K562 (cell line): ENCODE data around the gene CPZ. TPM values are rescaled to one million over a fixed set of nuclear protein-coding genes. Genes with fewer than 3 reads are reported as not detected.

Experiments
- ATAC-seq: fragments of 200-7000 bp; cut with Tn5 transposase; 3 replicates; pipeline ENCODE4 v1.9.1; 2020; ENCODE audit warnings: moderate library complexity
- BruUV-seq: library from RNA; stranded (reverse); fragments of 400-500 nt; replicated peaks from 2 replicates; lab custom pipeline; 2021; lab: Mats Ljungman, UMichigan
- CTCF ChIA-PET: fragments of 300-600 bp; formaldehyde crosslinking; extraction: SDS; loops from one replicate; lab custom pipeline; 2021; ENCODE audit warnings: low intra/inter-chr PET ratio; lab: Yijun Ruan, JAX
- POLR2A ChIA-PET: fragments of 300-600, 350-650 bp; sonication (Branson Sonifier 250); formaldehyde crosslinking; extraction: SDS; loops from one replicate; lab custom pipeline; 2021; ENCODE audit warnings: antibody characterized with exemption, inconsistent platforms; lab: Yijun Ruan, JAX
- DNase-seq, 4 experiments: peaks; one replicate each; pipeline versions ENCODE4 v3.0.0 to v3.0.0-alpha.2; 2011 to 2018; ENCODE audit warnings: low spot score in 3 of 4, mixed read lengths in 3 of 4; ENCODE audit errors: extremely low read depth in 1 of 4
- FAIRE-seq: peaks from 2 replicates; lab custom pipeline; 2011; peaks lifted over from hg19 to GRCh38; lab: Jason Lieb, UNC
- H2AFZ ChIP-seq: 2 replicates; pipeline ENCODE4 v1.6.0; 2011; ENCODE audit warnings: low read depth, low read length, control low read depth, inconsistent platforms
- H3K27ac ChIP-seq: fragments of 200-600 bp; 3 replicates; pipeline ENCODE4 v1.8.0; 2011; ENCODE audit warnings: low read depth, mild to moderate bottlenecking, control low read depth, inconsistent platforms, low read length, moderate library complexity, mixed read lengths; ENCODE audit errors: extremely low read depth
- H3K27me3 ChIP-seq, 2 experiments: fragments of 300-600 bp in 1 of 2; 2 replicates in 1 of 2; 3 replicates in 1 of 2; pipeline versions ENCODE4 v1.6.0 to v1.8.0; 2011; ENCODE audit warnings: inconsistent platforms in 2 of 2, low read length in 2 of 2, mild to moderate bottlenecking in 1 of 2, mixed read lengths in 1 of 2, moderate library complexity in 1 of 2; ENCODE audit not compliant: control insufficient read depth in 2 of 2, insufficient read depth in 2 of 2
- H3K36me3 ChIP-seq: fragments of 300-600 bp; 3 replicates; pipeline ENCODE4 v1.8.0; 2011; ENCODE audit warnings: mild to moderate bottlenecking, low read length, inconsistent platforms; ENCODE audit not compliant: control insufficient read depth, insufficient read depth
- H3K4me1 ChIP-seq, 2 experiments: fragments of 200-600 bp in 1 of 2; replicated peaks in 1 of 2; 2 replicates in 1 of 2; 3 replicates in 1 of 2; pipeline versions ENCODE4 v1.5.1 to v1.8.0; 2011; ENCODE audit warnings: inconsistent platforms in 2 of 2, low read length in 2 of 2, mild to moderate bottlenecking in 1 of 2, mixed read lengths in 1 of 2, moderate library complexity in 1 of 2; ENCODE audit not compliant: control insufficient read depth in 2 of 2, insufficient read depth in 2 of 2
- H3K4me2 ChIP-seq: 2 replicates; pipeline ENCODE4 v1.6.1; 2011; ENCODE audit warnings: low read length, control low read depth, inconsistent platforms, mixed read lengths; ENCODE audit not compliant: insufficient read depth
- H3K4me3 ChIP-seq: fragments of 200-600 bp; sonication (generic), shearing (Covaris generic); 2 replicates; pipeline ENCODE4 v1.5.1; 2016; ENCODE audit warnings: control low read depth, inconsistent platforms
- H3K79me2 ChIP-seq: fragments of 200-600 bp; 3 replicates; pipeline ENCODE4 v1.8.0; 2011; ENCODE audit warnings: low read length, inconsistent platforms; ENCODE audit not compliant: control insufficient read depth, insufficient read depth
- H3K9ac ChIP-seq, 2 experiments: 2 replicates each; pipeline versions ENCODE4 v1.6.0 to v1.6.1; 2011; ENCODE audit warnings: low read depth in 2 of 2, low read length in 2 of 2, control low read depth in 1 of 2, inconsistent platforms in 1 of 2, mild to moderate bottlenecking in 1 of 2, mixed read lengths in 1 of 2; ENCODE audit not compliant: insufficient read depth in 1 of 2
- H3K9me1 ChIP-seq: one replicate; pipeline ENCODE4 v1.6.0; 2011; ENCODE audit warnings: inconsistent platforms, mild to moderate bottlenecking, low read length, moderate library complexity; ENCODE audit not compliant: control insufficient read depth, insufficient read depth
- H3K9me3 ChIP-seq: replicated peaks from 2 replicates; pipeline ENCODE4 v1.5.1; 2011; ENCODE audit warnings: low read depth, low read length, inconsistent platforms; ENCODE audit not compliant: control insufficient read depth, insufficient read depth
- H4K20me1 ChIP-seq: replicated peaks from 2 replicates; pipeline ENCODE4 v1.6.1; 2011; ENCODE audit warnings: low read length, inconsistent platforms, mixed read lengths; ENCODE audit not compliant: control insufficient read depth, insufficient read depth
- ATF7 ChIP-seq: fragments of 450-650 bp; IDR thresholded peaks from 2 replicates; pipeline ENCODE4 v1.7.1; 2014; ENCODE audit warnings: mild to moderate bottlenecking, moderate library complexity
- CBX8 ChIP-seq: fragments of 200-600 bp; sonication (generic); IDR thresholded peaks from 2 replicates; pipeline ENCODE4 v1.6.1; 2012; ENCODE audit warnings: borderline replicate concordance, mixed run types, low read depth, mild to moderate bottlenecking, moderate library complexity, mixed read lengths, low read length, control low read depth, inconsistent platforms; ENCODE audit not compliant: poor library complexity, severe bottlenecking; ENCODE audit errors: extremely low read depth
- GATA2 ChIP-seq: sonication (generic); formaldehyde crosslinking; IDR thresholded peaks from 2 replicates; pipeline ENCODE4 v1.4.0; 2020; ENCODE audit warnings: mild to moderate bottlenecking, missing genetic modification reagents
- NCOA6 ChIP-seq: fragments of 450-650 bp; IDR thresholded peaks from 2 replicates; pipeline ENCODE4 v1.6.1; 2017; ENCODE audit warnings: mild to moderate bottlenecking
- NUFIP1 ChIP-seq: fragments of 450-650 bp; IDR thresholded peaks from 2 replicates; pipeline ENCODE4 v1.6.1; 2018; ENCODE audit not compliant: partially characterized antibody
- PRMT5 ChIP-seq: sonication (generic); formaldehyde crosslinking; IDR thresholded peaks from 2 replicates; pipeline ENCODE4 v1.5.0; 2020; ENCODE audit warnings: missing genetic modification reagents
- SRF ChIP-seq, 2 experiments: fragments of 250-450, 450-650 bp in 1 of 2; sonication (Bioruptor Pico) in 1 of 2; sonication (generic) in 1 of 2; formaldehyde crosslinking; IDR thresholded peaks; 2 replicates each; pipeline versions ENCODE4 v1.5.0 to v1.5.1; 2020 to 2022; ENCODE audit warnings: mild to moderate bottlenecking in 1 of 2, missing genetic modification reagents in 1 of 2
- TAF1 ChIP-seq: IDR thresholded peaks from 2 replicates; pipeline ENCODE4 v1.6.1; 2011; ENCODE audit warnings: mild to moderate bottlenecking, low read length, moderate library complexity; ENCODE audit not compliant: insufficient read depth, control insufficient read depth, severe bottlenecking; ENCODE audit errors: extremely low read depth
- TBL1XR1 ChIP-seq, 2 experiments: IDR thresholded peaks; 2 replicates each; pipeline ENCODE4 v1.6.1; 2012; ENCODE audit warnings: improper control_type of control experiment in 2 of 2, low read length in 2 of 2, mild to moderate bottlenecking in 1 of 2
- ZNF165 ChIP-seq: fragments of 250-450 bp; sonication (Bioruptor Pico); IDR thresholded peaks from 2 replicates; pipeline ENCODE4 v1.4.0; 2020; ENCODE audit warnings: borderline replicate concordance
- ZNF263 ChIP-seq: sonication (generic); formaldehyde crosslinking; IDR thresholded peaks from 2 replicates; pipeline ENCODE4 v1.8.0; 2022; ENCODE audit warnings: mild to moderate bottlenecking, missing genetic modification reagents, borderline replicate concordance
- WGBS: fragments of 100-300 bp; shearing (Covaris generic); methylation state at CpG from one replicate; pipeline ENCODE4 v1.1.6; 2016; ENCODE audit warnings: low coverage, mixed read lengths; ENCODE audit not compliant: insufficient coverage; ENCODE audit errors: missing lambda C conversion rate; 5-methylcytosine and 5-hydroxymethylcytosine counted together
- in situ Hi-C: fragments of 300-500 bp; cut with MboI; formaldehyde crosslinking; loops from 4 replicates; pipeline ENCODE4 v1.15.0; 2018; ENCODE audit warnings: inconsistent platforms, mixed read lengths
- intact Hi-C: fragments of 100-400 bp; cut with micrococcal nuclease; formaldehyde crosslinking; loops from 2 replicates; pipeline ENCODE4 v1.14.2; 2022
- polyA plus RNA-seq, 8 experiments: library from polyadenylated mRNA; depleted of rRNA in 4 of 8; stranded (reverse) in 5 of 8; unstranded in 3 of 8; fragments of >200 nt; fragmentation: Nextera tagmentation in 2 of 8; fragmentation: Illumina TruSeq in 1 of 8; extraction: Ambion mirVana in 2 of 8; extraction: Trizol in 1 of 8; gene quantifications; 2 replicates each; pipeline versions ENCODE4 v1.2.1 to v1.2.3, GENCODE V29; 2011 to 2014; ENCODE audit warnings: inconsistent platforms in 1 of 8, missing spikeins in 1 of 8
- total RNA-seq, 7 experiments: library from RNA; depleted of rRNA in 6 of 7; stranded (reverse); fragments of >200 nt in 6 of 7; fragmentation: Illumina TruSeq in 2 of 7; extraction: Trizol in 2 of 7; gene quantifications; 2 replicates each; pipeline versions ENCODE4 v1.2.1 to v1.2.3, GENCODE V29; 2011 to 2021; ENCODE audit warnings: low replicate concordance in 1 of 7

The CPZ gene
- total and polyA plus RNA-seq, 9 of the 15 experiments (the other 6 are each of a cell fraction or from before 2014, with no cell fraction given), result 0.06 to 2.2 (median 1.2) TPM; not detected in 1

DNA sequence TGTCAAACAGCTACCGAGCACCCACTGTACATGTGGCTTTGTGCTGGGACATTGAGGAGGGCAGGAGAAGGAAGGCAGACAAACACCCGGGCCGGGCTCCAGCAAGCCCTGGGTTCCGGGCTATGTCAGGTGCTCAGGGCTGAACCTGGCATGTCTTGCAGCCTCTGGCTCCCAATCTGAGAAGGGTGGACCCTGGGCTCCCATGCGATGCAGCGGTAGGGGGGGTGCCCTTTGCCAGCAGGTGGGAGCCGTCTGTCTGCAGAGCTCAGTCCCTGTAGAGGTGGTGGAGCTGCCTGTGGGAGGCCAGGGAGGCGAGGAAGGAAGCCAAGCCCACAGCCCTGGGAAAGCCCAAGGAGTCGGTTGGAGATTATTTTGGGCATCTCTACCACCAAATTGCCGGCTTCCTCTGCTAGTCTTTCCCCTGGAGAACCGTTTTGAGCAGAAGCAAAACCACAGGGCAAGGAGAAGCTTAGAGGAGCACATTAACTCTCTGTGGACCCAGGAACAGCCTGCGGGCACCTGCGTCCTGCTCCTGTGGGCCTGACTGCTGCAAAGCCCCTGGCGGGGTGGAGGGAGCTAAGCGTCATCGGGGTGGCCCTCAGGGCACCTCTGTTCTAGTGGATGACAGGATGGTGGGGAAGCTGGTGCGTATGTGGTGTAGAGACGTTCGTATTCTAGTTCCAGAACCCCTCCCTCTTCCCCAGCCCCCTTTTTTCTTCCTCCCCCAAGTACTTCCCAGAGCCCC is 10.3 kb downstream of the CPZ start (continued):
- no peak for TF ChIP-seq SRF (CRISPR knock-in tag; IDR thresholded peaks at IDR 0.05)
- TF ChIP-seq NCOA6, result no peak
- no peak for TF ChIP-seq GATA2
- no peak for TF ChIP-seq CBX8
- TF ChIP-seq ZNF165 (CRISPR knock-in tag), result no peak
- TF ChIP-seq ATF7, result no peak
- TF ChIP-seq TAF1, result no peak
- no peak for TF ChIP-seq PRMT5 (CRISPR knock-in tag)
- no peak for TF ChIP-seq NUFIP1
- no peak for TF ChIP-seq TBL1XR1 (IDR thresholded peaks at IDR 0.05; ENCODE audit: low read length in 2 of 2)

DNA sequence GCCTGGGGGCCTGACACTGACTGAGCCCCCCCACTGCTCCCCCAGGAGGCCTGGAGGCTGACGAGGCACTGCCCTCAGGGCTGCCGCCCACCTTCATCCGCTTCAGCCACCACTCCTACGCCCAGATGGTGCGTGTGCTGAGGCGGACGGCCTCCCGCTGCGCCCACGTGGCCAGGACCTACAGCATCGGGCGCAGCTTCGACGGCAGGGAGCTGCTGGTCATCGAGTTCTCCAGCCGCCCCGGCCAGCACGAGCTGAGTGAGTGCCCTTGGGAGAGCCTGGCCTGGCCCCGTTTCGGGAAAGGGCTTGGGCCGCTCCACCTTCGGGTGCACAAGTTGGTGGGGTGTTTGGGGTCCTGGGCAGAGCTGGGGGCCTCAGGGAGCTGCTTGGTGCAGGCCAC is 11.4 kb downstream of the CPZ start:
- DNase-seq (no peak), ATAC-seq (no peak), FAIRE-seq (no peak)
- Histone ChIP-seq H3K4me3 (no peak overlapping the region), H3K79me2 (no peaks in the 10 kb centered on the region), H4K20me1 (no peaks in the 10 kb centered on the region), H3K36me3 (no peaks in the 10 kb centered on the region), H2AFZ (no peak overlapping the region), H3K9me3 (no peaks in the 10 kb centered on the region), H3K9ac (no peak overlapping the region; a peak in 1 of 4 replicates), H3K4me2 (no peak overlapping the region), H3K9me1 (no peaks in the 10 kb centered on the region), H3K27me3 (no peaks in the 10 kb centered on the region), H3K27ac (no peak overlapping the region), H3K4me1 (peaks cover 0 to 34% of the 10 kb centered on the region in 2 experiments; a peak in 2 of 5 replicates)
- POLR2A ChIA-PET, result interaction anchor here (0.7 kb wide), 1 partner anchor 636 kb away, joined by 3 read pairs; no protein-coding TSS in a partner anchor
- BruUV-seq, result no TSS peak
- in situ Hi-C loops (no loop called here), intact Hi-C loops (loop anchor here (10.0 kb wide), 1 partner anchor 311 kb away; no protein-coding TSS in a partner anchor)
- 28% methylated on average over 20 of the region's 22 CpGs for WGBS
- CTCF ChIA-PET, result no interaction called here
- TF ChIP-seq ZNF263 (CRISPR knock-in tag), result no peak
